Esophagus squamous epithelium (tissue), 5 donors: ENCODE data around the gene RERE. TPM values are rescaled to one million over a fixed set of nuclear protein-coding genes. Genes with fewer than 3 reads are reported as not detected.
A peak's percentile ranks its signal among the peaks of the same experiment; 100 is the strongest.
"Not testable (repeated sequence)": the region's sequence is repeated elsewhere in the genome, so short reads cannot be mapped to it uniquely, and the experiment has no call there.

Experiments
- DNase-seq: peaks from one replicate; lab custom pipeline; 2025; lab: John Stamatoyannopoulos, UW
- H3K27ac ChIP-seq, 4 donors: fragments of 200-600 bp; sonication (generic); one replicate each; pipeline ENCODE4 v1.5.1; 2016 to 2019; ENCODE audit warnings: mild to moderate bottlenecking in 1 of 4
- H3K27me3 ChIP-seq, 4 donors: fragments of 200-600 bp; sonication (generic); 1 replicate in 3 of 4; 2 replicates in 1 of 4; pipeline versions ENCODE4 v1.5.1 to v1.6.0; 2017 to 2021; ENCODE audit warnings: antibody characterized with exemption in 1 of 4
- H3K36me3 ChIP-seq, 3 donors: fragments of 200-600 bp; sonication (generic); one replicate each; pipeline ENCODE4 v1.5.1; 2016 to 2019
- H3K4me1 ChIP-seq, 3 donors: fragments of 200-600 bp; sonication (generic); one replicate each; pipeline ENCODE4 v1.5.1; 2017 to 2019
- H3K4me3 ChIP-seq, 4 donors: fragments of 200-600 bp; sonication (generic); 1 replicate in 3 of 4; 2 replicates in 1 of 4; pipeline ENCODE4 v1.5.1; 2016 to 2019; ENCODE audit warnings: mild to moderate bottlenecking in 2 of 4, moderate library complexity in 1 of 4
- H3K9me3 ChIP-seq, 3 donors: fragments of 200-600 bp; sonication (generic); one replicate each; pipeline ENCODE4 v1.5.1; 2016 to 2019
- POLR2A ChIP-seq, 4 donors: fragments of 450-650 bp; IDR thresholded peaks; one replicate each; pipeline ENCODE4 v1.6.1; 2017; ENCODE audit warnings: antibody characterized with exemption in 4 of 4, mild to moderate bottlenecking in 4 of 4, moderate library complexity in 3 of 4
- WGBS, 2 donors: methylation state at CpG; one replicate each; pipeline ENCODE4 v1.1.5; 2018; 5-methylcytosine and 5-hydroxymethylcytosine counted together
- intact Hi-C: fragments of 100-400 bp; cut with DNase I; formaldehyde crosslinking; loops from one replicate; pipeline ENCODE4 v1.15.0; 2022
- total RNA-seq, 4 donors: library from RNA; depleted of rRNA; stranded (reverse); fragments of >200 nt; gene quantifications; one replicate each; pipeline ENCODE4 v1.1.0, GENCODE V29; 2016
- TF ChIP-seq, protein P1 (sequence below), 6 experiments: fragments of 450-650 bp in 4 of 6; fragments of 200-600 bp in 2 of 6; sonication (generic) in 2 of 6; IDR thresholded peaks; one replicate each; pipeline ENCODE4 v1.5.1; 2016 to 2019; ENCODE audit warnings: antibody characterized with exemption in 6 of 6, mild to moderate bottlenecking in 4 of 6, moderate library complexity in 4 of 6
- donor health status: DM: yes; HTN: yes; CAD: no.

The RERE gene
- total RNA-seq, 4 donors from 2014 or later, result 27.5 to 56.6 (median 32.1) TPM

DNA sequence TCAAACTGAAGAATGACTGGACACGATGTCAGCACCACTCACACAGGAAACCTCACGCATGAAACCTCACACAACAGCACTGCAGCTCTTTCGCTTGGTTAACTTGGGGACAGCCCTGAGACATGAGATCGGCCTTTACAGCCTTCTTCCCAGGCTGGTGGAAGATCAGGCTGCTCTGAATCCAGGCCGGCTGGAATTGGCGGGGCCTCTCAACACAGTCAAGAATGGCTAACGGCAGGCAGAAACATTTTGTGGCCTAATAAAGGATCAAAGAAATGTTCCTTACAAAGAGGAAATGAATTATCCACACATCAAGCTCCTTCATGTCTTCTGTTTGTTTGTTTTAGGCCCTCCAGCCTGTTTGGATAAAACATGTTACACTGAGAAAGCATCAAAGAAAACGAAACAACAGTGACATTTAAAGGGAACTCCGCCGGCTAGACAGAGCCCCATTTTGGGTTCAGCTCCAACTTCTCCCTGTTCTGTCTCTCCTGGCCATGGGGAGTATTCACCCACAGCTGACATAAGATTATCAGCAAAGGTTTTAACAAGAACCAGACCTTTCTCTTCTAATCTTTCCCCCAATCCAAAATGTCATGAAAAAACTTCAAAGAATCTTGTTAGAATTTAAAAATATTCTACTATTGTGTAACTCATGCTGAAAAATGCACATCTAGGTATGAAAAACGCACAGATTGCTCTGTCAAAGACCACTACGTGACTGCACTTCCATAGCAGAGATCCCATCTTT, 368.4 kb downstream of the RERE start:
- WGBS, 2 donors, result 33 to 40% methylated on average over 12 of the region's 12 CpGs
- intact Hi-C loops, result no loop called here
- TF ChIP-seq POLR2A (IDR thresholded peaks at IDR 0.05), result no peak
- TF ChIP-seq, protein P1, sequence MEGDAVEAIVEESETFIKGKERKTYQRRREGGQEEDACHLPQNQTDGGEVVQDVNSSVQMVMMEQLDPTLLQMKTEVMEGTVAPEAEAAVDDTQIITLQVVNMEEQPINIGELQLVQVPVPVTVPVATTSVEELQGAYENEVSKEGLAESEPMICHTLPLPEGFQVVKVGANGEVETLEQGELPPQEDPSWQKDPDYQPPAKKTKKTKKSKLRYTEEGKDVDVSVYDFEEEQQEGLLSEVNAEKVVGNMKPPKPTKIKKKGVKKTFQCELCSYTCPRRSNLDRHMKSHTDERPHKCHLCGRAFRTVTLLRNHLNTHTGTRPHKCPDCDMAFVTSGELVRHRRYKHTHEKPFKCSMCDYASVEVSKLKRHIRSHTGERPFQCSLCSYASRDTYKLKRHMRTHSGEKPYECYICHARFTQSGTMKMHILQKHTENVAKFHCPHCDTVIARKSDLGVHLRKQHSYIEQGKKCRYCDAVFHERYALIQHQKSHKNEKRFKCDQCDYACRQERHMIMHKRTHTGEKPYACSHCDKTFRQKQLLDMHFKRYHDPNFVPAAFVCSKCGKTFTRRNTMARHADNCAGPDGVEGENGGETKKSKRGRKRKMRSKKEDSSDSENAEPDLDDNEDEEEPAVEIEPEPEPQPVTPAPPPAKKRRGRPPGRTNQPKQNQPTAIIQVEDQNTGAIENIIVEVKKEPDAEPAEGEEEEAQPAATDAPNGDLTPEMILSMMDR (IDR thresholded peaks at IDR 0.05), result no peak
- Histone ChIP-seq H3K4me1 (peaks cover 0 to 33% (median 8%) of the 10 kb centered on the region in 3 donors), H3K4me3 (peak overlapping the region in 2 of 4 donors; percentile 18 to 39), H3K36me3 (peaks cover 0 to 6% (median 0%) of the 10 kb centered on the region in 3 donors), H3K9me3 (no peaks in the 10 kb centered on the region), H3K27me3 (no peaks in the 10 kb centered on the region), H3K27ac (peak overlapping the region; percentile 65 to 77 (median 74))
- no peak for DNase-seq

DNA sequence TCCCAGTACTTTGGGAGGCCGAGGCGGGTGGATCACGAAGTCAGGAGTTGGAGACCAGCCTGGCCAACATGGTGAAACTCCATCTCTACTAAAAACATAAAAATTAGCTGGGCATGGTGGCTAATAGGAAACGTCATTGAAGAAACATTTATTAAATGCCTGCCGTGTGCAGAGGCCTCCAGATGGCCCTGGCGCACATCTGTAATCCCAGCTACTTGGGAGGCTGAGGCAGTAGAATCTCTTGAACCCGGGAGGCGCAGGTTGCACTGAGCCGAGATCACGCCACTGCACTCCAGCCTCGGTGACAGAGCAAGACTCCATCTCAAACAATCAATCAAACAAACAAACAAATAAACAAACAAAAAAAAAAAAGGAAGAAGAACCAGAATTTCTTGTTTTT, 368.9 kb downstream of the RERE start:
- H3K36me3 ChIP-seq, H3K27me3 ChIP-seq, DNase-seq, intact Hi-C loops, H3K9me3 ChIP-seq: not testable (repeated sequence)
- WGBS, 2 donors, result 71 to 91% methylated on average over 8 to 11 of the region's 11 CpGs
- Histone ChIP-seq H3K4me3 (peak overlapping the region in 1 of 4 donors; percentile 39), H3K27ac (peak overlapping the region; percentile 65 to 77 (median 74)), H3K4me1 (peaks cover 0 to 33% (median 8%) of the 10 kb centered on the region in 3 donors)

DNA sequence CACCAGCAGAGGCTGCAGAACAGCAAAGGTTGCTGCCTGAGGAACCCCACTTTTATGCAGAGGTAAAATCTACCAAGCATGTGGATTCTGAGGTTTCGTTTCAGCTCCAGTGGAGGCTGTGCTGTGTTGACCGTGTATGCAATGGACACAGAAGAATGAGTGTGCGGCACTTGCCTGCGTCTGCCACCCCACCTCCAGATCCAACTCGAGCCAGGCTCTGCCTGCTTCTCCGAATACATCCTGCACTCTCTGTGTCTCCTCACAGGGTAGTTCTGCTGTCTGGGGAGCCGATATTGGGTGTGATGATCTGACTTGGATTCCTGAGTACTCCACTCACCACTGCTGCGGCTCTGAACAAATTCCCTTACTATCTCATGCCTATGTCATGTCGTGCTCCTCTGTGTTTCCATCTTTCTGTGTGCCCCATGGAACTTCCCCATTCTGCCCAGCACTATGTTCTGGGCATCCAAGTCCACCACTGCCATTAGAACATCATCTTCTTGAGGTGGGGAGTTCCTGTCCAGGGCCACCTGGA, 369.8 kb downstream of the RERE start:
- H3K9me3 ChIP-seq, result no peaks in the 10 kb centered on the region
- no peak overlapping the region for H3K4me3 ChIP-seq
- H3K27ac ChIP-seq, result peak overlapping the region in 1 of 4 donors; percentile 72
- 88 to 93% methylated on average over 8 to 9 of the region's 9 CpGs for WGBS, 2 donors
- intact Hi-C loops, result no loop called here
- H3K27me3 ChIP-seq, result no peaks in the 10 kb centered on the region
- TF ChIP-seq, protein P1 (IDR thresholded peaks at IDR 0.05), result no peak
- no peak for TF ChIP-seq POLR2A (IDR thresholded peaks at IDR 0.05)
- peaks cover 0 to 6% (median 0%) of the 10 kb centered on the region in 3 donors for H3K36me3 ChIP-seq
- H3K4me1 ChIP-seq, result peaks cover 0 to 33% (median 8%) of the 10 kb centered on the region in 3 donors
- no peak for DNase-seq

DNA sequence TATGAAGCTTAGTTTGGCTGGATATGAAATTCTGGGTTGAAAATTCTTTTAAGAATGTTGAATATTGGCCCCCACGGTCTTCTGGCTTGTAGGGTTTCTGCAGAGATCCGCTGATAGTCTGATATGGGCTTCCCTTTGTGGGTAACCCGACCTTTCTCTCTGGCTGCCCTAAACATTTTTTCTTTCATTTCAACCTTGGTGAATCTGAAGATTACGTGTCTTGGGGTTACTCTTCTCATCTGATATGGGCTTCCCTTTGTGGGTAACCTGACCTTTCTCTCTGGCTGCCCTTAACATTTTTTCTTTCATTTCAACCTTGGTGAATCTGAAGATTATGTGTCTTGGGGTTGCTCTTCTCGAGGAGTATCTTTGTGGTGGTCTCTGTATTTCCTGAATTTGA, 371.3 kb downstream of the RERE start:
- H3K9me3 ChIP-seq, H3K4me3 ChIP-seq, DNase-seq, H3K27ac ChIP-seq, H3K36me3 ChIP-seq, H3K27me3 ChIP-seq, intact Hi-C loops: not testable (repeated sequence)
- peaks cover 0 to 33% (median 8%) of the 10 kb centered on the region in 3 donors for H3K4me1 ChIP-seq
- WGBS, 2 donors, result 89 to 90% methylated on average over 5 of the region's 5 CpGs

DNA sequence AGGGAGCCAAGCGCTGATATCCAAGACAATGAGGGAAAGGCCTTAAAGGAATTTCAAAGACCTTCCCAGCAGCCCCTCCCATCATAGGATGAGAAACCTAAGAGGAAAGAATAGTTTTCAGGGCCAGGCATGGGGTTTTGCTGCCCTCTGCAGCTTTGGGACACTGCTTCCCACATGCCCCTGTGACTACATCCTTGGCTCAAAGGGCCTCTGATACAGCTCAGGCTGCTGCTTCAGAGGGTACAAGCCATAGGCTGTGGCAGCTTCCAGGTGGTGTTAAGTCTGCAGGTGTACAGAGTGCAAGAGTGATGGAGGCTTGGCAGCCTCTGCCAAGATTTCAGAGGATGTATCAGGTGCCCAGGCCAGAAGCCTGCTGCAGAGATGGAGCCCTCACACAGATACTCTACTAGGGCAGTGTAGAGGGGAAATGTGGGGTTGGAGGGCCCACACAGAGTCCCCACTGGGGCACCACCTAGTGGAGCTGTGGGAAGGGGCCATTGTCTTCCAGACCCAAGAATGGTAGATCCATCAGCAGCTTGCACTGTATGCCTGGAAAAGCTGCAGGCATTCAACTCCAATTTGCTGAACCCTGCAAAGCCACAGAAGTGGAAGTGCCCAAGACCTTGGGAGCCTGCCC, 373.8 kb downstream of the RERE start:
- intact Hi-C loops, result no loop called here
- WGBS, 2 donors, result 82 to 100% methylated on average over 1 of the region's 1 CpG

More for the DNA sequence above, 373.8 kb downstream of the RERE start:
- Histone ChIP-seq H3K27ac (no peak overlapping the region), H3K4me3 (no peak overlapping the region), H3K36me3 (peaks cover 0 to 6% (median 0%) of the 10 kb centered on the region in 3 donors), H3K4me1 (peaks cover 9 to 25% (median 15%) of the 10 kb centered on the region in 3 donors), H3K9me3 (no peaks in the 10 kb centered on the region), H3K27me3 (no peaks in the 10 kb centered on the region)
- DNase-seq, result no peak
- no peak for TF ChIP-seq POLR2A (IDR thresholded peaks at IDR 0.05)
- TF ChIP-seq, protein P1 (IDR thresholded peaks at IDR 0.05), result peak in 1 of 6 experiments; percentile 5
